Heart right ventricle (tissue), 16 donors: ENCODE measurements around the gene SCYGR2. TPM values are rescaled to one million over a fixed set of nuclear protein-coding genes. Genes with fewer than 3 reads are reported as not detected.

ENCODE experiments used
- ATAC-seq, 8 donors: fragments of 200-7000 bp; cut with Tn5 transposase; one replicate each; pipeline ENCODE4 v1.9.1; 2020; ENCODE audit warnings: mild to moderate bottlenecking in 8 of 8, moderate library complexity in 8 of 8, moderate number of reproducible peaks in 1 of 8
- DNase-seq, 2 donors: peaks; one replicate each; pipeline ENCODE4 v3.0.0-alpha.2; 2020
- H3K27ac ChIP-seq, 10 donors: fragments of 200-600 bp; sonication (generic) in 2 of 10; one replicate each; pipeline versions ENCODE4 v1.5.0 to v1.8.0; 2020 to 2022; ENCODE audit warnings: mild to moderate bottlenecking in 3 of 10
- H3K27me3 ChIP-seq, 7 donors: fragments of 200-600 bp; one replicate each; pipeline ENCODE4 v1.8.0; 2021 to 2022; ENCODE audit warnings: mild to moderate bottlenecking in 2 of 7
- H3K36me3 ChIP-seq, 9 donors: fragments of 200-600 bp; sonication (generic) in 1 of 9; one replicate each; pipeline versions ENCODE4 v1.5.0 to v1.8.0; 2020 to 2022; ENCODE audit warnings: mild to moderate bottlenecking in 2 of 9
- H3K4me1 ChIP-seq, 9 donors: fragments of 200-600 bp; sonication (generic) in 1 of 9; one replicate each; pipeline versions ENCODE4 v1.5.0 to v1.8.0; 2020 to 2022; ENCODE audit warnings: mild to moderate bottlenecking in 4 of 9
- H3K4me3 ChIP-seq, 10 donors: fragments of 200-600 bp; sonication (generic) in 2 of 10; one replicate each; pipeline versions ENCODE4 v1.5.0 to v1.8.0; 2020 to 2022; ENCODE audit warnings: mild to moderate bottlenecking in 7 of 10, moderate library complexity in 2 of 10
- H3K9me3 ChIP-seq, 11 donors: fragments of 200-600 bp in 10 of 11; sonication (generic) in 2 of 11; one replicate each; pipeline versions ENCODE4 v1.5.0 to v1.8.0; 2013 to 2022; ENCODE audit warnings: mild to moderate bottlenecking in 2 of 11, control low read depth in 1 of 11, moderate library complexity in 1 of 11
- WGBS, 2 donors: extraction: QIAGEN DNeasy Blood & Tissue Kit; methylation state at CpG; one replicate each; pipeline ENCODE4 v1.1.7; 2013; ENCODE audit warnings: inconsistent platforms in 1 of 2; 5-methylcytosine and 5-hydroxymethylcytosine counted together
- intact Hi-C, 10 donors: fragments of 100-400 bp; cut with DNase I; formaldehyde crosslinking; loops; one replicate each; pipeline versions ENCODE4 v1.11.1 to v1.14.2; 2022
- polyA plus RNA-seq, 2 donors: library from polyadenylated mRNA; stranded (reverse); fragments of 200-250 nt; gene quantifications; one replicate each; pipeline ENCODE4 v1.2.3, GENCODE V29; 2013
- total RNA-seq, 10 donors: library from RNA; stranded (reverse); fragmentation: NEBNext Ultra II Directional in 3 of 10; extraction: Animal tissue kit (Norgen Biotek cat#: 25700) in 3 of 10; gene quantifications; one replicate each; pipeline versions ENCODE4 v1.2.1 to v1.2.4, GENCODE V29; 2021 to 2023
- TF ChIP-seq, protein P1 (sequence below), 9 donors: fragments of 200-600 bp; sonication (generic) in 2 of 9; IDR thresholded peaks; one replicate each; pipeline versions ENCODE4 v1.5.0 to v1.8.0; 2021 to 2022; ENCODE audit warnings: antibody characterized with exemption in 9 of 9, mild to moderate bottlenecking in 5 of 9, moderate library complexity in 1 of 9
- donor health status: Arrhythmogenic right ventricular cardiomyopathy.
- donor health status: ischemic (EF 13 %, LVEDD 7.1; RV severe dilation, severe dysfunction).
- donor health status: healthy with polysubstance abuse.
- donor health status: DM: no; HTN: yes; CAD: no.
- donor health status: DM: no; HTN: no; CAD: no.
- donor health status: ischemic (EF 25% LVEDD 6.9; RV normal size, moderate dysfunction).
- donor health status: ischemic (EF 25% LVEDD 5.7; RV mildly dilated, moderate dysfunction).
- donor health status: healthy.
- donor health status: DM: yes; HTN: yes; CAD: no.
- donor health status: Ischemic cardiomyopathy.
- donor health status: ischemic (EF 35%, LVEDD 5.7; RV mildly dilated, moderate dysfunction).
- donor health status: nonischemic (EF 11% LVEDD 7.7; RV severe dilation, severe dysfunction).
- donor health status: DM: yes; HTN: yes; CAD: no.
- donor health status: PGD.
- donor health status: ischemic (EF 29% LVEDD 5.4; RV normal size, mild dysfunction).
- donor health status: nonischemic (EF 23%, LVEDD 6.1; RV moderate dilation, normal function).

Gene SCYGR2
- total and polyA plus RNA-seq, 12 donors: not detected

DNA sequence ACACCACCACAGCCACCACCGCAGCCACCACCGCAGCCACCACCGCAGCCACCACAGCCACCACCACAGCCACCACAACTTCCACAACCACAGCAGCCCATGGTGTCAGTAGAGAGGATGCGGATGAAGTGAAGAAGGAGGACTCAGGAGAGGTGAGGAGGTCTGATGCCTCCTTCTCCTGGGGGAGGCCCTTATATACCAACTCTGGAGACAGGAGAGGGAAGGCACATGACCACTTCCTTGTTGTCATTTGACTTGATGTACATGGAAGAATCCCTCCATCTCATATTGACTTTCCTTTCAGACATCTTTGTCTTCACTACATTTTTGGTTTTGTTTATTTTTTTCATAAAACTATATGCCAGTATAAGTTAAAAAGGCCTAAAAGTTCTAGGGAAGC, 16.0 kb downstream of the SCYGR2 start, which contains the start of gene SCYGR3:
SCYGR3 (minus strand) TSS at position 101 of the 400 bp plus-strand sequence; CDS start at position 101, 0 bp downstream.
- TF ChIP-seq, protein P1, sequence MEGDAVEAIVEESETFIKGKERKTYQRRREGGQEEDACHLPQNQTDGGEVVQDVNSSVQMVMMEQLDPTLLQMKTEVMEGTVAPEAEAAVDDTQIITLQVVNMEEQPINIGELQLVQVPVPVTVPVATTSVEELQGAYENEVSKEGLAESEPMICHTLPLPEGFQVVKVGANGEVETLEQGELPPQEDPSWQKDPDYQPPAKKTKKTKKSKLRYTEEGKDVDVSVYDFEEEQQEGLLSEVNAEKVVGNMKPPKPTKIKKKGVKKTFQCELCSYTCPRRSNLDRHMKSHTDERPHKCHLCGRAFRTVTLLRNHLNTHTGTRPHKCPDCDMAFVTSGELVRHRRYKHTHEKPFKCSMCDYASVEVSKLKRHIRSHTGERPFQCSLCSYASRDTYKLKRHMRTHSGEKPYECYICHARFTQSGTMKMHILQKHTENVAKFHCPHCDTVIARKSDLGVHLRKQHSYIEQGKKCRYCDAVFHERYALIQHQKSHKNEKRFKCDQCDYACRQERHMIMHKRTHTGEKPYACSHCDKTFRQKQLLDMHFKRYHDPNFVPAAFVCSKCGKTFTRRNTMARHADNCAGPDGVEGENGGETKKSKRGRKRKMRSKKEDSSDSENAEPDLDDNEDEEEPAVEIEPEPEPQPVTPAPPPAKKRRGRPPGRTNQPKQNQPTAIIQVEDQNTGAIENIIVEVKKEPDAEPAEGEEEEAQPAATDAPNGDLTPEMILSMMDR (IDR thresholded peaks at IDR 0.05): no peak
- WGBS, 2 donors: 93 to 99% methylated on average over 4 of the region's 4 CpGs
- ATAC-seq (no peak), DNase-seq (no peak)
- Histone ChIP-seq H3K27ac (no peak within 1 kb of the TSS), H3K27me3 (peaks cover 0 to 34% (median 0%) of the 10 kb centered on the region in 7 donors), H3K36me3 (no peaks in the 10 kb centered on the region), H3K9me3 (no peaks in the 10 kb centered on the region), H3K4me3 (no peak within 1 kb of the TSS), H3K4me1 (peaks cover 0 to 7% (median 0%) of the 10 kb centered on the region in 9 donors)
- intact Hi-C loops: no loop called here

DNA sequence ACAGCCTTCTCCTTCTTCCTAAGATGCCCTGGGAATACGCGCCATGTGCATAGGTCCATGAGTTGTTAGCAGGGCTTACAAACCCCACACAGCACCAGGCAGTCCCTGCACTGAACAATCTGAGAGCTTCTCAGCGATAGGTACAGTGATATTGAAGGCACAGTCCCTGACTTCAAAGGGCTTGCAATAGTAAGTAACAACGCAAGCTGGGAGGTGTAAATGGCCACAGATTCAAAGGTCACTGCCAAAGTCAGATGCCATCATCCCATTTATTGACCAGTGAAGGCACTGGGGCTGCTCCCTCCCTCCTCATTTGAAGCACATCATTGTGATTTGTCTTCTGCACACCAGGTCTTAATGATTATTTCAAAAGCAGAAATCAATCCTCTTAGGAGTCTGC, 16.5 kb downstream of the SCYGR2 start:
- Histone ChIP-seq H3K36me3 (no peaks in the 10 kb centered on the region), H3K27me3 (peaks cover 0 to 34% (median 0%) of the 10 kb centered on the region in 7 donors), H3K4me1 (peaks cover 0 to 7% (median 0%) of the 10 kb centered on the region in 9 donors), H3K4me3 (no peak overlapping the region), H3K9me3 (no peaks in the 10 kb centered on the region), H3K27ac (no peak overlapping the region)
- no peak for ATAC-seq
- WGBS, 2 donors: 93 to 94% methylated on average over 4 of the region's 4 CpGs
- intact Hi-C loops: no loop called here
- TF ChIP-seq, protein P1 (IDR thresholded peaks at IDR 0.05): no peak
- DNase-seq: no peak

DNA sequence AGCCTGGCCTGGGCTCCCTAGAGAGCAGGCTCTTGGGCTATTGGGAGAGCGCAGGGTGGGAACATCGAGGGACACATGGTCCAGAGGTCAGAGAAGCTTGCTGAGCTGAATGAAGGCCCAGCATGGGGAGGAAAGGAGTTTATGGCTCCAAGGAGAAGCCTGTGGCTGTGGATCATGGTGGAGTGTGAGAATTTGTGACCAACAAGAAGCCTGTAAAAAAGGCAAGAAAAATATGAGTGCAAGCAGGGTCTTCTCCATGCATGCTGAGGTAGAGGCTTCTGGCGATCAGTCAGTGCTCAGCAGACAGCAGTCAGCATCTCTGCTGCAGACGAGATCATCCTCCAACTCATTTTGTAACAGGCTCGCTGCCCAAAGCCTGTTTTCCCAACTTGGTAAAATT, 17.2 kb downstream of the SCYGR2 start:
- H3K36me3 ChIP-seq: no peaks in the 10 kb centered on the region
- H3K9me3 ChIP-seq: no peaks in the 10 kb centered on the region
- TF ChIP-seq, protein P1 (IDR thresholded peaks at IDR 0.05): no peak
- ATAC-seq (no peak), DNase-seq (no peak)
- H3K4me1 ChIP-seq: peaks cover 0 to 7% (median 0%) of the 10 kb centered on the region in 9 donors
- intact Hi-C loops: no loop called here
- H3K27ac ChIP-seq: no peak overlapping the region
- WGBS, 2 donors: 61 to 62% methylated on average over 5 of the region's 5 CpGs
- H3K27me3 ChIP-seq: peaks cover 0 to 34% (median 0%) of the 10 kb centered on the region in 7 donors
- no peak overlapping the region for H3K4me3 ChIP-seq

DNA sequence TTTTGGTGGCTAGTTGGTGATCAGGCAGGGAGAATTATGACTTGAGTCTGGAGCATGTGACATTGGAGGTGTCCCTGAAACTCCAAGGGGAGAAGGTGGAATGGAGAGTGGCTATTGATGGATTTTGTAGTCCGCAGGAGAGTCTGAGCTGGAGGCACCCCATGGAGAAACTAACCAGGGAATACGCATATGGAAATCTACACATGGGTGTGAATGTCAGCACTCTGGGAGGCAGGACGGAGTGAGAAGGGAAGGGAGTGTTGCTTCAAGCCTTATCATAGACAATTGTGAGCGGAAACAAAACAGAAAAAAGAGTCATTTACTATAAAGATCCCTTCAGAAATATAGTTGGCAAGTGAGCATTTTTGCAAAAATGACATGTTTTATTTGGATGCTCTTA, 17.9 kb downstream of the SCYGR2 start:
- Histone ChIP-seq H3K27me3 (peaks cover 0 to 34% (median 0%) of the 10 kb centered on the region in 7 donors), H3K36me3 (no peaks in the 10 kb centered on the region), H3K4me3 (no peak overlapping the region), H3K27ac (no peak overlapping the region), H3K4me1 (peaks cover 0 to 7% (median 0%) of the 10 kb centered on the region in 9 donors), H3K9me3 (no peaks in the 10 kb centered on the region)
- ATAC-seq (no peak), DNase-seq (no peak)
- 23 to 27% methylated on average over 4 of the region's 4 CpGs for WGBS, 2 donors
- intact Hi-C loops: no loop called here
- TF ChIP-seq, protein P1 (IDR thresholded peaks at IDR 0.05): no peak
